A549 treated with CORT108297 at 1 μM for 4 hours (cell line): ENCODE results near the gene TSHR. TPM values are rescaled to one million over a fixed set of nuclear protein-coding genes. Genes with fewer than 3 reads are reported as not detected.

ENCODE experiments used
- total RNA-seq: library from RNA; stranded (reverse); fragments of 200-300 nt; extraction: Qiagen RNA extraction; gene quantifications from 5 replicates; pipeline ENCODE4 v1.2.3, GENCODE V29; 2022

Gene TSHR
- total RNA-seq: not detected in 5 replicates

DNA sequence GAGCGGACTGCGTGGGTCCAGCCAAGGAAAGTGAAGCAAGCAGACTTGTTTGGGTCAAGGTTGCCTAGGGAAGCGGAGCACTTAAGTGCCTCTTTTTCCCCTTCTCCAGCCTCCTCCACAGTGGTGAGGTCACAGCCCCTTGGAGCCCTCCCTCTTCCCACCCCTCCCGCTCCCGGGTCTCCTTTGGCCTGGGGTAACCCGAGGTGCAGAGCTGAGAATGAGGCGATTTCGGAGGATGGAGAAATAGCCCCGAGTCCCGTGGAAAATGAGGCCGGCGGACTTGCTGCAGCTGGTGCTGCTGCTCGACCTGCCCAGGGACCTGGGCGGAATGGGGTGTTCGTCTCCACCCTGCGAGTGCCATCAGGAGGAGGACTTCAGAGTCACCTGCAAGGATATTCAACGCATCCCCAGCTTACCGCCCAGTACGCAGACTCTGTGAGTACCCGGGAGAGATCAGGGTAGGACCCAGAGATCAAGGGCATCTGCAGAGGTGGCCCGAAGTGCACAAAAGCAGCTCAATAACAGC, at the start of gene TSHR:
Gene TSHR, plus strand, starts transcription at position 206 of the 526 bp plus-strand sequence. Its CDS starts 60 bp downstream, at position 266.

DNA sequence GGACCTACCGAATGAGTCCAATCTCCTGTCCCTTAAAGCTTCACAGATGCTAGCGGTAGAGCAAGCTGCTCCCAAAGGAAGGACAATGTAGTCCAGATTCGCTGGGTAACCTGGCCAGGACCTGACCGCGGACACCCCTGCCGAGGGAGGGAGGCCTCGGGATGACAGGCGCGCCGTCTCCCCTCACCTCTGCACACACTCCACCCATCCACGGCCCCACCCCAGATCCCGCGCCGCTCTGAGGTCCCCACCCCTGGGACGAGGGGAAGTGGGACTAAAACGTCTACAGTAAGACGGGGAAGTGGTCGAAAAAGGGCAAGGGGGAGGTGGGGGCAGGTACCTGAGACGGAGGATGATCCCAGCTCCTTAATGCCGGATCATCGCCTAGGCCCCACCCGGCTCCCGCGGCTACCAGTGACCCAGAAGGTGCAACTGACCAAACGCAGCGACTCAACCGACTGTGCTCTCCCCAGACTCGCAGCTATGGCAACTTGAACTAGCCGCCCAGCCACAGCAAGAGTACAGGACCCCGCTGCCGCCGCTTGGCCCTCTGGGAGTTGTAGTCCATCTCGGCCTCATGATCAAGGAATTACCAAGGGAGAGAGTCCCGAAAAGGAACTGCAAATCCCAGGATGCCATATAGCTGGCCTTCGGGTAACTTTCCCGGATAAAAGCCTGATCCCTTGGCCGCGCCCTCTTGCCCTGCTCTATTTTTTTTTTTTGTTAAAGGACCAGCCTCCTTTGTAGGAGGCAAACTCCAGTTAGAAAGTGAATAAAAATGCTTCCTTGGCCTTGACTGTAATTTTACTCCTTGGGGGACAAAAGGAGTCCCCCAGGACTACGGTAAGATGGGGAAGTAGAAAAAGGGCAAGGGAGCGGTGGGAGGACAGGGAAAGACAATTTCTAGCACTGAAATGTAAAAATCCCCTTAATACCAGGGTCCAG, 13.9 kb upstream of the TSHR start, which contains the start of gene CEP128:
Gene CEP128, minus strand, starts transcription at position 498 of the 945 bp plus-strand sequence.

Other genes with a start within 250 kb of the TSHR start
- gene CEP128, start 13.9 kb upstream of the TSHR start, total RNA-seq: 4.3 to 5.9 TPM (median 5.0 TPM) in 5 replicates